Hepatocyte (in vitro differentiated cells): ENCODE measurements around the gene PLCB4. TPM values are rescaled to one million over a fixed set of nuclear protein-coding genes. Genes with fewer than 3 reads are reported as not detected.

Experiments used
- DNase-seq: peaks from one replicate; pipeline ENCODE4 v3.0.0-alpha.2; 2016; ENCODE audit warnings: low spot score
- H2AFZ ChIP-seq: fragments of 200-600 bp; sonication (generic); 2 replicates; pipeline ENCODE4 v1.6.0; 2016; ENCODE audit warnings: antibody characterized with exemption, mild to moderate bottlenecking
- H3K27ac ChIP-seq: fragments of 200-600 bp; sonication (generic); 2 replicates; pipeline ENCODE4 v1.5.1; 2016; ENCODE audit warnings: mild to moderate bottlenecking
- H3K27me3 ChIP-seq: fragments of 200-600 bp; sonication (generic); 2 replicates; pipeline ENCODE4 v1.6.1; 2016
- H3K36me3 ChIP-seq: fragments of 200-600 bp; sonication (generic); replicated peaks from 2 replicates; pipeline ENCODE4 v1.5.1; 2016; ENCODE audit warnings: low read depth; ENCODE audit not compliant: insufficient read depth
- H3K4me1 ChIP-seq: fragments of 200-600 bp; sonication (generic); 2 replicates; pipeline ENCODE4 v1.5.1; 2016; ENCODE audit warnings: mild to moderate bottlenecking, moderate library complexity; ENCODE audit not compliant: insufficient read depth
- H3K4me2 ChIP-seq: fragments of 200-600 bp; sonication (generic); 2 replicates; pipeline ENCODE4 v1.6.0; 2016
- H3K4me3 ChIP-seq: fragments of 200-600 bp; sonication (generic); 2 replicates; pipeline ENCODE4 v1.5.1; 2016; ENCODE audit warnings: mild to moderate bottlenecking
- H3K79me2 ChIP-seq: fragments of 200-600 bp; sonication (generic); 2 replicates; pipeline ENCODE4 v1.6.0; 2017; ENCODE audit warnings: mild to moderate bottlenecking
- H3K9me2 ChIP-seq: fragments of 200-600 bp; sonication (generic); replicated peaks from 2 replicates; pipeline ENCODE4 v1.6.0; 2017; ENCODE audit warnings: mild to moderate bottlenecking; ENCODE audit not compliant: insufficient read depth
- H3K9me3 ChIP-seq: fragments of 200-600 bp; sonication (generic); 2 replicates; pipeline ENCODE4 v1.5.1; 2016; ENCODE audit warnings: low read depth, mild to moderate bottlenecking
- H4K20me1 ChIP-seq: fragments of 200-600 bp; sonication (generic); 2 replicates; pipeline ENCODE4 v1.6.0; 2016; ENCODE audit warnings: mild to moderate bottlenecking; ENCODE audit not compliant: insufficient read depth, poor library complexity, severe bottlenecking
- EZH2 ChIP-seq: fragments of 200-600 bp; sonication (generic); IDR thresholded peaks from 2 replicates; pipeline ENCODE4 v1.6.1; 2016; ENCODE audit warnings: antibody characterized with exemption, mild to moderate bottlenecking, borderline replicate concordance
- EZH2phosphoT487 ChIP-seq: fragments of 200-600 bp; sonication (generic); IDR thresholded peaks from one replicate; pipeline ENCODE4 v1.6.1; 2018; ENCODE audit warnings: antibody characterized with exemption, mild to moderate bottlenecking, low read depth, moderate library complexity; ENCODE audit not compliant: unreplicated experiment, severe bottlenecking
- WGBS: methylation state at CpG from one replicate; pipeline ENCODE4 v1.1.6; 2016; ENCODE audit warnings: low lambda C conversion rate; ENCODE audit errors: missing lambda C conversion rate; 5-methylcytosine and 5-hydroxymethylcytosine counted together
- polyA plus RNA-seq: library from polyadenylated mRNA; unstranded; fragments of >200 nt; fragmentation: Nextera tagmentation; extraction: Ambion mirVana; gene quantifications from 2 replicates; pipeline ENCODE4 v1.2.1, GENCODE V29; 2016
- total RNA-seq: library from RNA; depleted of rRNA; stranded (reverse); fragments of >200 nt; gene quantifications from 2 replicates; pipeline ENCODE4 v1.2.3, GENCODE V29; 2014
- TF ChIP-seq, protein P1 (sequence below): fragments of 200-600 bp; sonication (generic); IDR thresholded peaks from 2 replicates; pipeline ENCODE4 v1.5.1; 2016; ENCODE audit warnings: antibody characterized with exemption, mild to moderate bottlenecking; ENCODE audit not compliant: poor library complexity

The PLCB4 gene
- total and polyA plus RNA-seq, 2 experiments from 2014 or later = 6.4 to 15.0 TPM

DNA sequence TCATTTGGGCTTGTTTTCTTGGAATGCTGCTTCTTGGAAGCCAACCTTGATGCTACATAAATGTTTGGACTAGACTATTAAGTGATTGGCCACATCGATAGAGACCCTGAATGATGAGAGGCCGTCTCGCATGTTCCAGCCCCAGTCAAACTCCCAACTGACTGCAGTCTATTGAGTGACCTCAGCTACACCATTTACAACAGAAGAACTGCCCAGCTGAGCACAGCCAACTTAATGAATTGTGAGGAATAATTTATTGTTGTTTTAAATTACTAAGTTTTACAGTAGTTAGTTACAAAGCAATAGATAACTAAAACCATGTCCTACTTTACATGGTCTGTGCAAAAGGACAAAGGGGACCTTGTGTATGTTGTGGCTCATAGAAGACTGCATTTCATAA is 63.0 kb downstream of the PLCB4 start:
- no peaks in the 10 kb centered on the region for H3K9me3 ChIP-seq
- H3K36me3 ChIP-seq = no peaks in the 10 kb centered on the region
- no peak overlapping the region for H2AFZ ChIP-seq
- 95% methylated on average over 3 of the region's 3 CpGs for WGBS
- H3K9me2 ChIP-seq = no peaks in the 10 kb centered on the region
- no peaks in the 10 kb centered on the region for H3K79me2 ChIP-seq
- H3K4me3 ChIP-seq = no peak overlapping the region
- no peaks in the 10 kb centered on the region for H3K27me3 ChIP-seq
- DNase-seq = no peak
- no peak overlapping the region for H3K27ac ChIP-seq
- no peak overlapping the region for H3K4me2 ChIP-seq
- H4K20me1 ChIP-seq = no peaks in the 10 kb centered on the region
- TF ChIP-seq, protein P1, sequence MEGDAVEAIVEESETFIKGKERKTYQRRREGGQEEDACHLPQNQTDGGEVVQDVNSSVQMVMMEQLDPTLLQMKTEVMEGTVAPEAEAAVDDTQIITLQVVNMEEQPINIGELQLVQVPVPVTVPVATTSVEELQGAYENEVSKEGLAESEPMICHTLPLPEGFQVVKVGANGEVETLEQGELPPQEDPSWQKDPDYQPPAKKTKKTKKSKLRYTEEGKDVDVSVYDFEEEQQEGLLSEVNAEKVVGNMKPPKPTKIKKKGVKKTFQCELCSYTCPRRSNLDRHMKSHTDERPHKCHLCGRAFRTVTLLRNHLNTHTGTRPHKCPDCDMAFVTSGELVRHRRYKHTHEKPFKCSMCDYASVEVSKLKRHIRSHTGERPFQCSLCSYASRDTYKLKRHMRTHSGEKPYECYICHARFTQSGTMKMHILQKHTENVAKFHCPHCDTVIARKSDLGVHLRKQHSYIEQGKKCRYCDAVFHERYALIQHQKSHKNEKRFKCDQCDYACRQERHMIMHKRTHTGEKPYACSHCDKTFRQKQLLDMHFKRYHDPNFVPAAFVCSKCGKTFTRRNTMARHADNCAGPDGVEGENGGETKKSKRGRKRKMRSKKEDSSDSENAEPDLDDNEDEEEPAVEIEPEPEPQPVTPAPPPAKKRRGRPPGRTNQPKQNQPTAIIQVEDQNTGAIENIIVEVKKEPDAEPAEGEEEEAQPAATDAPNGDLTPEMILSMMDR = no peak
- no peak for TF ChIP-seq EZH2
- no peak for TF ChIP-seq EZH2phosphoT487
- peaks cover 8% of the 10 kb centered on the region for H3K4me1 ChIP-seq

GRCh38 chr20:9134346-9134745 is 65.5 kb downstream of the PLCB4 start:
- Histone ChIP-seq H3K27ac (no peak overlapping the region), H3K36me3 (no peaks in the 10 kb centered on the region), H4K20me1 (no peaks in the 10 kb centered on the region), H3K79me2 (no peaks in the 10 kb centered on the region), H3K9me3 (no peaks in the 10 kb centered on the region), H2AFZ (no peak overlapping the region), H3K9me2 (no peaks in the 10 kb centered on the region), H3K27me3 (no peaks in the 10 kb centered on the region), H3K4me3 (no peak overlapping the region), H3K4me2 (no peak overlapping the region), H3K4me1 (peaks cover 8% of the 10 kb centered on the region)
- 91% methylated on average over 2 of the region's 2 CpGs for WGBS
- DNase-seq = no peak
- TF ChIP-seq EZH2 (no peak), EZH2phosphoT487 (no peak)
- TF ChIP-seq, protein P1 = no peak

DNA sequence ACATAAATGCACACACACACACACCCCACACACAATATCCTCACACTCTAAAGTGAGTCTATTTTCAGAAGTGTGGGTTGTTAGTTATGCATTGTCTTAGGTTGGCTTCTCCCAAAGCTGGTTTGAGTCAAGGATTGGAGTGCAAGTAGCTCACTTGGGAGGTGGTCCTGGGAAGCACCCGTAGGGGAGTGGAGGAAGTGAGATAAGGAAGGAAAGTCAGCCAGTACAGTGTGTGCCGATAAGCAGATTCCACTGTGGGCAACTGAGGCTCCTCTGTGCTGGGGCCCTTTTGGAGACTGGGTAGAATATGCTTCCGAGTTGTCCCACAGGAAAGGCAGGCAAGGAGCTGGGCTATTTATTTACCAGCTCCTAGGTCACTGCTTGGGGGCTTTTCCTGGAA is 67.2 kb downstream of the PLCB4 start:
- WGBS = 61% methylated on average over 3 of the region's 3 CpGs
- Histone ChIP-seq H3K36me3 (no peaks in the 10 kb centered on the region), H3K9me2 (no peaks in the 10 kb centered on the region), H3K27me3 (no peaks in the 10 kb centered on the region), H3K9me3 (no peaks in the 10 kb centered on the region), H3K4me3 (no peak overlapping the region), H4K20me1 (no peaks in the 10 kb centered on the region), H3K27ac (no peak overlapping the region), H2AFZ (no peak overlapping the region), H3K4me1 (no peaks in the 10 kb centered on the region), H3K79me2 (no peaks in the 10 kb centered on the region), H3K4me2 (no peak overlapping the region)
- TF ChIP-seq, protein P1 = no peak
- no peak for TF ChIP-seq EZH2phosphoT487
- no peak for TF ChIP-seq EZH2
- no peak for DNase-seq

DNA sequence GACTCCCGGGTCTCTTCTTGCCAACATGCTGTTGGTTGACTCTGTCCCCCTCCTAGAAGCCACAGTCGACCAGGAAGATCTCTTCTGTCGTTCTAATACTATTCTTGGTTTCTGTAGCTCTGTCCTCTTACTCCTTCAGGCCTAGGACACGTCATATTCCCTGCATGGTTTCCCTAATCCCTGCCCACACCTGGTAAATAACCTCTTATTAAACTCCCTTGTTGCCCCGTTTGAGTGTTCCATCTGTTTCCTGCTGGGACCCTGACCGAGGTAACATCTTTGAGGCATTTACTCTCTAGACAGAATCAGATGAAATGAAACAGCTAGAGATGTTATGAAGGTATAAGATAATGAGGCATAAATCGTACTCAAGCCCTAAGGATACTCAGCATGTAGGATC is 68.1 kb downstream of the PLCB4 start:
- H3K27me3 ChIP-seq = no peaks in the 10 kb centered on the region
- H2AFZ ChIP-seq = no peak overlapping the region
- H3K36me3 ChIP-seq = no peaks in the 10 kb centered on the region
- H3K9me3 ChIP-seq = no peaks in the 10 kb centered on the region
- H3K9me2 ChIP-seq = no peaks in the 10 kb centered on the region
- WGBS = 83% methylated on average over 7 of the region's 7 CpGs
- no peaks in the 10 kb centered on the region for H4K20me1 ChIP-seq
- H3K4me2 ChIP-seq = no peak overlapping the region
- no peaks in the 10 kb centered on the region for H3K79me2 ChIP-seq
- no peaks in the 10 kb centered on the region for H3K4me1 ChIP-seq
- H3K27ac ChIP-seq = no peak overlapping the region
- no peak for DNase-seq
- TF ChIP-seq EZH2phosphoT487 (no peak), EZH2 (no peak)
- TF ChIP-seq, protein P1 = no peak
- no peak overlapping the region for H3K4me3 ChIP-seq
